K562 (cell line): ENCODE data around the gene SERPINE1. TPM values are rescaled to one million over a fixed set of nuclear protein-coding genes. Genes with fewer than 3 reads are reported as not detected.

Source experiments
- ATAC-seq: fragments of 200-7000 bp; cut with Tn5 transposase; 3 replicates; pipeline ENCODE4 v1.9.1; 2020; ENCODE audit warnings: moderate library complexity
- BruUV-seq: library from RNA; stranded (reverse); fragments of 400-500 nt; replicated peaks from 2 replicates; lab custom pipeline; 2021; lab: Mats Ljungman, UMichigan
- CTCF ChIA-PET: fragments of 300-600 bp; formaldehyde crosslinking; extraction: SDS; loops from one replicate; lab custom pipeline; 2021; ENCODE audit warnings: low intra/inter-chr PET ratio; lab: Yijun Ruan, JAX
- POLR2A ChIA-PET: fragments of 300-600, 350-650 bp; sonication (Branson Sonifier 250); formaldehyde crosslinking; extraction: SDS; loops from one replicate; lab custom pipeline; 2021; ENCODE audit warnings: antibody characterized with exemption, inconsistent platforms; lab: Yijun Ruan, JAX
- DNase-seq, 4 experiments: peaks; one replicate each; pipeline versions ENCODE4 v3.0.0 to v3.0.0-alpha.2; 2011 to 2018; ENCODE audit warnings: low spot score in 3 of 4, mixed read lengths in 3 of 4; ENCODE audit errors: extremely low read depth in 1 of 4
- FAIRE-seq: peaks from 2 replicates; lab custom pipeline; 2011; peaks lifted over from hg19 to GRCh38; lab: Jason Lieb, UNC
- H2AFZ ChIP-seq: 2 replicates; pipeline ENCODE4 v1.6.0; 2011; ENCODE audit warnings: low read depth, low read length, control low read depth, inconsistent platforms
- H3K27ac ChIP-seq: fragments of 200-600 bp; 3 replicates; pipeline ENCODE4 v1.8.0; 2011; ENCODE audit warnings: low read depth, mild to moderate bottlenecking, control low read depth, inconsistent platforms, low read length, moderate library complexity, mixed read lengths; ENCODE audit errors: extremely low read depth
- H3K27me3 ChIP-seq, 2 experiments: fragments of 300-600 bp in 1 of 2; 2 replicates in 1 of 2; 3 replicates in 1 of 2; pipeline versions ENCODE4 v1.6.0 to v1.8.0; 2011; ENCODE audit warnings: inconsistent platforms in 2 of 2, low read length in 2 of 2, mild to moderate bottlenecking in 1 of 2, mixed read lengths in 1 of 2, moderate library complexity in 1 of 2; ENCODE audit not compliant: control insufficient read depth in 2 of 2, insufficient read depth in 2 of 2
- H3K36me3 ChIP-seq: fragments of 300-600 bp; 3 replicates; pipeline ENCODE4 v1.8.0; 2011; ENCODE audit warnings: mild to moderate bottlenecking, low read length, inconsistent platforms; ENCODE audit not compliant: control insufficient read depth, insufficient read depth
- H3K4me1 ChIP-seq, 2 experiments: fragments of 200-600 bp in 1 of 2; replicated peaks in 1 of 2; 2 replicates in 1 of 2; 3 replicates in 1 of 2; pipeline versions ENCODE4 v1.5.1 to v1.8.0; 2011; ENCODE audit warnings: inconsistent platforms in 2 of 2, low read length in 2 of 2, mild to moderate bottlenecking in 1 of 2, mixed read lengths in 1 of 2, moderate library complexity in 1 of 2; ENCODE audit not compliant: control insufficient read depth in 2 of 2, insufficient read depth in 2 of 2
- H3K4me2 ChIP-seq: 2 replicates; pipeline ENCODE4 v1.6.1; 2011; ENCODE audit warnings: low read length, control low read depth, inconsistent platforms, mixed read lengths; ENCODE audit not compliant: insufficient read depth
- H3K4me3 ChIP-seq: fragments of 200-600 bp; sonication (generic), shearing (Covaris generic); 2 replicates; pipeline ENCODE4 v1.5.1; 2016; ENCODE audit warnings: control low read depth, inconsistent platforms
- H3K79me2 ChIP-seq: fragments of 200-600 bp; 3 replicates; pipeline ENCODE4 v1.8.0; 2011; ENCODE audit warnings: low read length, inconsistent platforms; ENCODE audit not compliant: control insufficient read depth, insufficient read depth
- H3K9ac ChIP-seq, 2 experiments: 2 replicates each; pipeline versions ENCODE4 v1.6.0 to v1.6.1; 2011; ENCODE audit warnings: low read depth in 2 of 2, low read length in 2 of 2, control low read depth in 1 of 2, inconsistent platforms in 1 of 2, mild to moderate bottlenecking in 1 of 2, mixed read lengths in 1 of 2; ENCODE audit not compliant: insufficient read depth in 1 of 2
- H3K9me1 ChIP-seq: one replicate; pipeline ENCODE4 v1.6.0; 2011; ENCODE audit warnings: inconsistent platforms, mild to moderate bottlenecking, low read length, moderate library complexity; ENCODE audit not compliant: control insufficient read depth, insufficient read depth
- H3K9me3 ChIP-seq: replicated peaks from 2 replicates; pipeline ENCODE4 v1.5.1; 2011; ENCODE audit warnings: low read depth, low read length, inconsistent platforms; ENCODE audit not compliant: control insufficient read depth, insufficient read depth
- H4K20me1 ChIP-seq: replicated peaks from 2 replicates; pipeline ENCODE4 v1.6.1; 2011; ENCODE audit warnings: low read length, inconsistent platforms, mixed read lengths; ENCODE audit not compliant: control insufficient read depth, insufficient read depth
- CBX5 ChIP-seq: IDR thresholded peaks from 2 replicates; pipeline ENCODE4 v1.6.1; 2014; ENCODE audit warnings: low read depth, borderline replicate concordance
- CREBBP ChIP-seq: IDR thresholded peaks from one replicate; pipeline ENCODE4 v1.6.1; 2012; ENCODE audit warnings: low read depth, mild to moderate bottlenecking, control low read depth, inconsistent platforms, low read length
- DACH1 ChIP-seq: fragments of 450-650 bp; IDR thresholded peaks from 2 replicates; pipeline ENCODE4 v1.6.1; 2018; ENCODE audit not compliant: partially characterized antibody
- ELF1 ChIP-seq: fragments of 200-800 bp; sonication (Bioruptor generic); IDR thresholded peaks from 2 replicates; pipeline ENCODE4 v1.6.1; 2016; ENCODE audit warnings: missing genetic modification characterization, missing compliant biosample characterization
- NR2C2 ChIP-seq, 2 experiments: fragments of 200-800 bp in 1 of 2; sonication (Bioruptor generic) in 1 of 2; sonication (generic) in 1 of 2; formaldehyde crosslinking in 1 of 2; IDR thresholded peaks; 2 replicates each; pipeline versions ENCODE4 v1.6.1 to v1.8.0; 2016 to 2022; ENCODE audit warnings: mild to moderate bottlenecking in 1 of 2, missing compliant biosample characterization in 1 of 2, missing genetic modification characterization in 1 of 2, missing genetic modification reagents in 1 of 2
- WGBS: fragments of 100-300 bp; shearing (Covaris generic); methylation state at CpG from one replicate; pipeline ENCODE4 v1.1.6; 2016; ENCODE audit warnings: low coverage, mixed read lengths; ENCODE audit not compliant: insufficient coverage; ENCODE audit errors: missing lambda C conversion rate; 5-methylcytosine and 5-hydroxymethylcytosine counted together
- in situ Hi-C: fragments of 300-500 bp; cut with MboI; formaldehyde crosslinking; loops from 4 replicates; pipeline ENCODE4 v1.15.0; 2018; ENCODE audit warnings: inconsistent platforms, mixed read lengths
- intact Hi-C: fragments of 100-400 bp; cut with micrococcal nuclease; formaldehyde crosslinking; loops from 2 replicates; pipeline ENCODE4 v1.14.2; 2022
- polyA plus RNA-seq, 8 experiments: library from polyadenylated mRNA; depleted of rRNA in 4 of 8; stranded (reverse) in 5 of 8; unstranded in 3 of 8; fragments of >200 nt; fragmentation: Nextera tagmentation in 2 of 8; fragmentation: Illumina TruSeq in 1 of 8; extraction: Ambion mirVana in 2 of 8; extraction: Trizol in 1 of 8; gene quantifications; 2 replicates each; pipeline versions ENCODE4 v1.2.1 to v1.2.3, GENCODE V29; 2011 to 2014; ENCODE audit warnings: inconsistent platforms in 1 of 8, missing spikeins in 1 of 8
- total RNA-seq, 7 experiments: library from RNA; depleted of rRNA in 6 of 7; stranded (reverse); fragments of >200 nt in 6 of 7; fragmentation: Illumina TruSeq in 2 of 7; extraction: Trizol in 2 of 7; gene quantifications; 2 replicates each; pipeline versions ENCODE4 v1.2.1 to v1.2.3, GENCODE V29; 2011 to 2021; ENCODE audit warnings: low replicate concordance in 1 of 7
- TF ChIP-seq, protein P1 (sequence below): fragments of 450-650 bp; IDR thresholded peaks from 2 replicates; pipeline ENCODE4 v1.6.1; 2017; ENCODE audit warnings: antibody characterized with exemption, mild to moderate bottlenecking

Gene SERPINE1
- total and polyA plus RNA-seq, 9 of the 15 experiments (the other 6 are each of a cell fraction or from before 2014, with no cell fraction given): 0.22 to 4.8 (median 0.91) TPM

GRCh38 chr7:101140746-101141382 is 14.0 kb downstream of the SERPINE1 start:
- DNase-seq: no peak
- ATAC-seq: no peak
- Histone ChIP-seq H3K4me2 (no peak overlapping the region), H3K27ac (peak overlapping the region; percentile 48; the same call in 1 of the 3 replicates), H3K9ac (no peak overlapping the region), H3K79me2 (no peaks in the 10 kb centered on the region), H4K20me1 (no peaks in the 10 kb centered on the region), H3K9me1 (no peaks in the 10 kb centered on the region), H3K36me3 (no peaks in the 10 kb centered on the region), H3K9me3 (no peaks in the 10 kb centered on the region), H3K27me3 (peaks cover under 1% of the 10 kb centered on the region in 2 experiments; a peak in 4 of 5 replicates), H3K4me3 (no peak overlapping the region), H2AFZ (peak overlapping the region; percentile 70), H3K4me1 (peaks cover 14 to 24% of the 10 kb centered on the region in 2 experiments)
- no peak for FAIRE-seq
- CTCF ChIA-PET: interaction anchor here (0.6 kb wide), 1 partner anchor 150 kb away, joined by 4 read pairs; no protein-coding TSS in a partner anchor
- no peak for TF ChIP-seq CREBBP
- TF ChIP-seq NR2C2 (CRISPR knock-in tag; IDR thresholded peaks at IDR 0.05): no peak
- no peak for TF ChIP-seq NR2C2 (tag; IDR thresholded peaks at IDR 0.05)
- TF ChIP-seq ELF1 (tag): no peak
- no peak for TF ChIP-seq DACH1
- TF ChIP-seq, protein P1, sequence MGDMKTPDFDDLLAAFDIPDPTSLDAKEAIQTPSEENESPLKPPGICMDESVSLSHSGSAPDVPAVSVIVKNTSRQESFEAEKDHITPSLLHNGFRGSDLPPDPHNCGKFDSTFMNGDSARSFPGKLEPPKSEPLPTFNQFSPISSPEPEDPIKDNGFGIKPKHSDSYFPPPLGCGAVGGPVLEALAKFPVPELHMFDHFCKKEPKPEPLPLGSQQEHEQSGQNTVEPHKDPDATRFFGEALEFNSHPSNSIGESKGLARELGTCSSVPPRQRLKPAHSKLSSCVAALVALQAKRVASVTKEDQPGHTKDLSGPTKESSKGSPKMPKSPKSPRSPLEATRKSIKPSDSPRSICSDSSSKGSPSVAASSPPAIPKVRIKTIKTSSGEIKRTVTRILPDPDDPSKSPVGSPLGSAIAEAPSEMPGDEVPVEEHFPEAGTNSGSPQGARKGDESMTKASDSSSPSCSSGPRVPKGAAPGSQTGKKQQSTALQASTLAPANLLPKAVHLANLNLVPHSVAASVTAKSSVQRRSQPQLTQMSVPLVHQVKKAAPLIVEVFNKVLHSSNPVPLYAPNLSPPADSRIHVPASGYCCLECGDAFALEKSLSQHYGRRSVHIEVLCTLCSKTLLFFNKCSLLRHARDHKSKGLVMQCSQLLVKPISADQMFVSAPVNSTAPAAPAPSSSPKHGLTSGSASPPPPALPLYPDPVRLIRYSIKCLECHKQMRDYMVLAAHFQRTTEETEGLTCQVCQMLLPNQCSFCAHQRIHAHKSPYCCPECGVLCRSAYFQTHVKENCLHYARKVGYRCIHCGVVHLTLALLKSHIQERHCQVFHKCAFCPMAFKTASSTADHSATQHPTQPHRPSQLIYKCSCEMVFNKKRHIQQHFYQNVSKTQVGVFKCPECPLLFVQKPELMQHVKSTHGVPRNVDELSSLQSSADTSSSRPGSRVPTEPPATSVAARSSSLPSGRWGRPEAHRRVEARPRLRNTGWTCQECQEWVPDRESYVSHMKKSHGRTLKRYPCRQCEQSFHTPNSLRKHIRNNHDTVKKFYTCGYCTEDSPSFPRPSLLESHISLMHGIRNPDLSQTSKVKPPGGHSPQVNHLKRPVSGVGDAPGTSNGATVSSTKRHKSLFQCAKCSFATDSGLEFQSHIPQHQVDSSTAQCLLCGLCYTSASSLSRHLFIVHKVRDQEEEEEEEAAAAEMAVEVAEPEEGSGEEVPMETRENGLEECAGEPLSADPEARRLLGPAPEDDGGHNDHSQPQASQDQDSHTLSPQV: 0 out of 2 replicates have a peak, but pooled peaks have one; percentile 11
- no peak for TF ChIP-seq CBX5
- POLR2A ChIA-PET: interaction anchor here (0.6 to 1.2 kb wide), 4 partner anchors 18 to 138 kb away, joined by 3 to 4 read pairs (median 4); partner anchors contain the start of gene TRIM56
- in situ Hi-C loops (no loop called here), intact Hi-C loops (no loop called here)
- 90% methylated on average over 4 of the region's 4 CpGs for WGBS
- no TSS peak for BruUV-seq
